ENCODE data around the gene ULK3.

ULK3 gene

DNA sequence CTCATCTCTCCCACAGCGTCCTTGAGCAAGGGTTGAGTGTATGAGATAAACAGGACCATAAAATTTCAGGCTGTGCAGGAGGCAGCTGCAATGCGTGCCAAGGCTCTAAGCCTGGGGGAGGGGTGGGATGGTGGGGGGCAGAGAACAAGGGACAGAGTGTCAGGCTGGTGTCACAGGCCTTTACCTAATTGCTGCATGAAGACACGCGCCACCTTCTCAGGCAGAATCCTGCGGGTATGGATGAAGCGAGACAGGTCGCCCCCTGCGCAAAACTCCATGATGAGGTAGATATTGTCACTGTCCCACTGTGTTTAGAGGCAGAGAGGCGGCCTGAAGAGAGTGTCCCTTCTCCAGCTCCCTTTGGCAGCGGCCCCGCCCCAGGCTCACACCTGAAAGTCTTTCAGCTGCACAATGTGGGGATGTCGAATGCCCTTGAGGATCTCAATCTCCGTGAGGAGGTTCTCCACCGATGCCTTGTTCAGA, 1.0 kb downstream of the ULK3 start:
- no peak for DNase-seq (ENCODE audit: low read depth)
- H3K4me3 ChIP-seq (ENCODE audit: low read length): peak overlapping the region; percentile 81
- TF ChIP-seq, protein P1, sequence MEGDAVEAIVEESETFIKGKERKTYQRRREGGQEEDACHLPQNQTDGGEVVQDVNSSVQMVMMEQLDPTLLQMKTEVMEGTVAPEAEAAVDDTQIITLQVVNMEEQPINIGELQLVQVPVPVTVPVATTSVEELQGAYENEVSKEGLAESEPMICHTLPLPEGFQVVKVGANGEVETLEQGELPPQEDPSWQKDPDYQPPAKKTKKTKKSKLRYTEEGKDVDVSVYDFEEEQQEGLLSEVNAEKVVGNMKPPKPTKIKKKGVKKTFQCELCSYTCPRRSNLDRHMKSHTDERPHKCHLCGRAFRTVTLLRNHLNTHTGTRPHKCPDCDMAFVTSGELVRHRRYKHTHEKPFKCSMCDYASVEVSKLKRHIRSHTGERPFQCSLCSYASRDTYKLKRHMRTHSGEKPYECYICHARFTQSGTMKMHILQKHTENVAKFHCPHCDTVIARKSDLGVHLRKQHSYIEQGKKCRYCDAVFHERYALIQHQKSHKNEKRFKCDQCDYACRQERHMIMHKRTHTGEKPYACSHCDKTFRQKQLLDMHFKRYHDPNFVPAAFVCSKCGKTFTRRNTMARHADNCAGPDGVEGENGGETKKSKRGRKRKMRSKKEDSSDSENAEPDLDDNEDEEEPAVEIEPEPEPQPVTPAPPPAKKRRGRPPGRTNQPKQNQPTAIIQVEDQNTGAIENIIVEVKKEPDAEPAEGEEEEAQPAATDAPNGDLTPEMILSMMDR (IDR thresholded peaks at IDR 0.05; ENCODE audit: insufficient read depth, low read depth, low read length, missing control alignments): no peak

DNA sequence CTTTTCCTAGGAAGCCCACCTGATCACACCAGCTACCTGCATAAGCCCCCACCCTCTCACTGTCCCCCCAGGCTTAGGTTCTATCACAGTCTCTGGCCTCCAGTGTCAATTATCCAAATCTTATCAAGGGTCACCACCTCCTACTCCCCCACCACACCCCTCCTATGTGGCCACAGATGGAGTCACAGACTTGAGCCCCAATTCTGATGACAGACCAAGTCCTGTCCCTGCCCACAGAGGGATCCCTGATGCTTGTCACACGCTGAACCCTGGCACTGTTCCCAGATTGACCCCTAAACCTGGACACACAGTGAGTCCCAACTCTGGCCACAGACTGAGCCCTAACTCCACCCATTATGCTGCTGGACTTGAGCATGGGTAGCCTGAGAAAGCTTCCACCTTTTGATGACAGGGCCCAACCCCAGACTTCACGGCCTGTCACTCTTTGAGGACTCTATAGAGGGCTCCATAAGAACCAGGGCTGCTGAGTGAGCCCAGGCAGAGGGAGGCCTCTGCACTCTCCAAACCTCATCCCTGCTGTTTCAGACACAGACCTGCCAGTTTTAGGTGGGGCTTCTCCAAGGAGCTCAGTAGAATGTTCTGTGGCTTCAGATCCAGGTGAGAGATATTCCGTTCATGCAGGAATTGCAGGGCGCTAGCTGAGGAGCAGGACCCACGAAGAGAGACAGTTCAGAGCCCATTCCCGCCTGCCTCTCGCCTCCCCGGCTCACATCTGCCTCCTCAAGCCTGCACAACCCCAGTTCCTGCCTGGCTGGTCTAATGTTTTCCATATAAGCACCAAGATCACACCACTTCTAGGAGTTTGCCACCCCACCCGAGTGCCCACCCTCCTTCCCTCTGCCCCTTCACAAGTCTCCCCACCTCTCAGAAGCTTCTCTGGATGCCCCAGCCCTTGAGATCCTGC, 1.8 kb downstream of the ULK3 start:
- TF ChIP-seq, protein P1 (IDR thresholded peaks at IDR 0.05; ENCODE audit: insufficient read depth, low read depth, low read length, missing control alignments): no peak
- no peak for DNase-seq (ENCODE audit: low read depth)
- no peak overlapping the region for H3K4me3 ChIP-seq (ENCODE audit: low read length)

DNA sequence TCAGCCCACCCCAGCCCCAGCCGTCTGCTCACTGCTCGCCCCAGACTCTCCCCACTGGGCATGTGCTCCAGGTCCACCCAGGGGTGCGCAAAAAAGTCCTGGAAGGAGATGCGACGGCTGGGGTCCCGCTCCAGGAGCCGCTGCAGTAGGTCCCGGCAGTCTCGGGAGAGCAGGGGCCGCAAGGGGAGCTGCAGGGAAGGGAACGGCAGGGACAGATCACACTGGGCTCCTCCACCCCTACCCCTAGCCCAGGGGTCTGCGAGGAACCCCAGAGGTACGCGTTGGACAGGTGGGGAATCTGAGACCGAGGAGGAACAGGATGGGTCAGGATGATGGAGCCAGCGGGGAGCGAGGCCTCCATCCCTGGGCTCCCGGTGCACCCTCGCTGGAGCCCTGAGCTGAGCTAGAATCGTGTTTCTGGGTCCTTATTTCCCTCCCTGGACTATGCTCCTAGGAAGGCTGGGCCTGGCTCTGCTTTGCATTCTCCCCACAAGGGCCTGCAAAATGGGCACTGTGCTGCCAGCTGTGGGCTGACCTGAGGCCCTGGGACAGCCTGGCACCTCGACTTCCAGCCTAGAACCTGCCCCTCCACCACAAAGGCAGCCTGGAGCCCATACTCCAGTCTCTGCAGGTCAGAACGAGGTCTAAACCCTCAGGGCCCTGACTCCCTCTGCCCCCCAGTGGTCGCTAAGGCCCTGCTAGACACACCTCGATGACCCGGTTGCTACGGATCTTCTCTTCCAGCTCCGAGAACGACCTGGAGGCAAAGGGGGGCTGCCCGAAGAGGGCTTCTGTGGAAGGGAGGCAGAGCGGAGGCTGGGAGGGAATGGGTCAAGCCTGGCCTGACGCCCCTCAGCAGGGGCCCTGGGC, 3.2 kb downstream of the ULK3 start:
- TF ChIP-seq, protein P1 (IDR thresholded peaks at IDR 0.05; ENCODE audit: insufficient read depth, low read depth, low read length, missing control alignments): no peak
- DNase-seq (ENCODE audit: low read depth): no peak
- H3K4me3 ChIP-seq (ENCODE audit: low read length): no peak overlapping the region

DNA sequence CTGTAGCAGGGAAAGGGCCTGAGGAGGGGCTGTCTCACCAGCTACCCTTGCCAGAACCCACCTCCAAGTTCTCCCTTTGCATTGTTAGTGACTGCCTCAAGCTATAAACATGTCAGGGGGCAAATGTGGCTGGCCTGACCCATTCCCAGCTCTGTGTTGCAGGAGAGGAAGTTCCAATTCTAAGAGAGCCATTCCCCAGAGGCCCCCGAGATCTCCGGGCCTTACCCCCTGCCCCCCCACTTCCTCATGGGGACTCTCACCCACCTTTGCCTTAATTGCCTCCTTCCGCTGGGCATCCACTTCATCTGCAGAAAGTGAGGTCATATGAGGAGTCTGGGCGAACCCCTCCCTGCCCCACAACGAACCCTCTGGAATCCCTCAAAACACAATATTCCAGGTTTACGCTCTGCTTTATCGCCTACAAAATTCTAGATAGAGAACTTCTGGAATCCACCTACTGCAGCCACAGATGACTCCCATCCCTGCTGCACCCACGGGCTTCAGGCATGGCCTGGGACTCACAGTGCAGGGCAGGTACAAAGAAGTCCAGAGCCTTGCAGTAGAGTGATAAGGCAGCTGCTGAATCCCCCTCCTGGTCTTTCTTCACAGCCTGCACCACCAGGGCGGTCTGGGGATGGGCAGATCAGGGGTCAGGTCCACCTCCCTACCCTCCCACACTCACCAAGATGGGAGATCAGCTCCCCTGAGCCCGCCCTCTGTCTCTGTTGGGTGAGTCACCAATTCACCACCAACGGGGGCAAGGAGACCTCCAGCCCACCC, 4.0 kb downstream of the ULK3 start:
- TF ChIP-seq, protein P1 (IDR thresholded peaks at IDR 0.05; ENCODE audit: insufficient read depth, low read depth, low read length, missing control alignments): no peak
- no peak for DNase-seq (ENCODE audit: low read depth)
- H3K4me3 ChIP-seq (ENCODE audit: low read length): no peak overlapping the region

DNA sequence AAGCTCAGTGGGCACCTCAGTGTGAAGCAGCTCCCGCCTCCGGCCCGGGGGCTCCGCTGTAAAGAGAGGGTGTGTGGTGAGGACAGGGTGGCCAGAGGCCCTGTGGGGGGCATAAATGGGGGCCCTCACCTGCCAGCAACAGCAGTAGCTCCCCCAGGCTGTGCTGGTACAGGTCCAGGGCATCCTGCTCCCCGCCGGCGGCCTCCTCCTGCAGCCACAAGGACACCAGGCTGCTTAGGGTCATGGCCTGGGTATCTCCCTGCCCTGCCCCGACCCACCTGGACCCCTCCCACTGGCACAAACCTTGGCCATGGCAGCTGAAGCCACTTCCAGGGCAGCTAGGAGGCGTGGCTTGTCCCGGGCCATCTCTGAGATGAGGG, 4.8 kb downstream of the ULK3 start:
- TF ChIP-seq, protein P1 (IDR thresholded peaks at IDR 0.05; ENCODE audit: insufficient read depth, low read depth, low read length, missing control alignments): no peak
- H3K4me3 ChIP-seq (ENCODE audit: low read length): no peak overlapping the region
- DNase-seq (ENCODE audit: low read depth): no peak

DNA sequence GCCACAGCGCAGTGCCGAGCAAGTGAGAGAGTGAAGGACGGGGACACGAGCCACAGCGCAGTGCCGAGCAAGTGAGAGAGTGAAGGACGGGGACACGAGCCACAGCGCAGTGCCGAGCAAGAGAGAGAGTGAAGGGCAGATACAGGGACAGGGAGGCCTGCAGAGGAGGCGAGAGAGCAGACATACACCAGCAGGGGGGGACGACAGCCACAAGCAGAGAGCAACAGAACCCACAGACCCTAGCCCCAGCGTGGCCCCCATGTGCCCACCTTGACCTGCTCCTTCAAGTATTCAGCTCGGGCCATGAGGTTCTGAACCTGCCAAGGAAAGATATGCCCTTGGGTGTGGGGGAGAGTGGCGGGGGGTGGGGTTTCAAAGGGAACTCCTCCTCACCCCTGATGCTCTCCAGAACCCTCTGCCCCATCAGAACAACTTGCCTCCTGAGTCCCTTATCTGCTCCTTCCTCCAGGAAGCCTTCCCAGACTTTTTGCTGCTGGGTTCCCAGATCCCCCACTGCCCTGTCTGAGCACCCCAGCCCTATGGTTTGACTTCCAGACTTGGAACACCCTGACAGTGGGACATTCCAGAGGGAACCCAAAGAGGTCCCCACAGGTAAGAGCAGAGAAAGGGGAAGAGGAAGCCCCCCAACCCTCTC, 5.3 kb downstream of the ULK3 start:
- no peak overlapping the region for H3K4me3 ChIP-seq (ENCODE audit: low read length)
- DNase-seq (ENCODE audit: low read depth): no peak
- TF ChIP-seq, protein P1 (IDR thresholded peaks at IDR 0.05; ENCODE audit: insufficient read depth, low read depth, low read length, missing control alignments): no peak
